ENCODE measurements around the gene STARD13.

STARD13 gene

GRCh38 chr13:33321686-33322542 is 36.4 kb upstream of the STARD13 start:
- Histone ChIP-seq H3K27me3 (ENCODE audit: control insufficient read depth, insufficient read depth, low read length) (no peaks in the 10 kb centered on the region), H3K4me1 (ENCODE audit: control insufficient read depth, low read depth, low read length) (peaks cover 4% of the 10 kb centered on the region), H3K27ac (ENCODE audit: low read length) (no peak overlapping the region), H3K9me3 (ENCODE audit: control insufficient read depth, low read depth, low read length) (no peaks in the 10 kb centered on the region), H3K36me3 (ENCODE audit: control insufficient read depth, low read depth, low read length) (no peaks in the 10 kb centered on the region), H3K4me3 (ENCODE audit: low read length) (no peak overlapping the region), H3K9ac (ENCODE audit: low read length) (no peak overlapping the region)

- Histone ChIP-seq H3K4me3 (ENCODE audit: low read length) (no peak overlapping the region), H3K27ac (ENCODE audit: low read length) (no peak overlapping the region), H3K9ac (ENCODE audit: low read length) (no peak overlapping the region), H3K4me1 (ENCODE audit: control insufficient read depth, low read depth, low read length) (peaks cover 4% of the 10 kb centered on the region), H3K9me3 (ENCODE audit: control insufficient read depth, low read depth, low read length) (no peaks in the 10 kb centered on the region), H3K36me3 (ENCODE audit: control insufficient read depth, low read depth, low read length) (no peaks in the 10 kb centered on the region), H3K27me3 (ENCODE audit: control insufficient read depth, insufficient read depth, low read length) (no peaks in the 10 kb centered on the region)
These were observed 34.3 kb upstream of the STARD13 start for GRCh38 chr13:33319859-33320258.

- Histone ChIP-seq H3K36me3 (ENCODE audit: control insufficient read depth, low read depth, low read length) (no peaks in the 10 kb centered on the region), H3K27ac (ENCODE audit: low read length) (no peak overlapping the region), H3K9me3 (ENCODE audit: control insufficient read depth, low read depth, low read length) (no peaks in the 10 kb centered on the region), H3K4me3 (ENCODE audit: low read length) (no peak overlapping the region), H3K4me1 (ENCODE audit: control insufficient read depth, low read depth, low read length) (no peaks in the 10 kb centered on the region), H3K9ac (ENCODE audit: low read length) (no peak overlapping the region), H3K27me3 (ENCODE audit: control insufficient read depth, insufficient read depth, low read length) (no peaks in the 10 kb centered on the region)
These were observed 33.2 kb upstream of the STARD13 start for GRCh38 chr13:33318744-33319143.

- Histone ChIP-seq H3K9ac (ENCODE audit: low read length) (no peak overlapping the region), H3K27ac (ENCODE audit: low read length) (no peak overlapping the region), H3K36me3 (ENCODE audit: control insufficient read depth, low read depth, low read length) (no peaks in the 10 kb centered on the region), H3K4me3 (ENCODE audit: low read length) (no peak overlapping the region), H3K4me1 (ENCODE audit: control insufficient read depth, low read depth, low read length) (no peaks in the 10 kb centered on the region), H3K27me3 (ENCODE audit: control insufficient read depth, insufficient read depth, low read length) (no peaks in the 10 kb centered on the region), H3K9me3 (ENCODE audit: control insufficient read depth, low read depth, low read length) (no peaks in the 10 kb centered on the region)
These were observed 32.5 kb upstream of the STARD13 start for GRCh38 chr13:33318037-33318436.

- no peak overlapping the region for H3K9ac ChIP-seq (ENCODE audit: low read length)
- H3K4me1 ChIP-seq (ENCODE audit: control insufficient read depth, low read depth, low read length): no peaks in the 10 kb centered on the region
- no peaks in the 10 kb centered on the region for H3K9me3 ChIP-seq (ENCODE audit: control insufficient read depth, low read depth, low read length)
These were observed 31.3 kb upstream of the STARD13 start for GRCh38 chr13:33316890-33317289.

GRCh38 chr13:33313504-33313903 is 27.9 kb upstream of the STARD13 start:
- no peak overlapping the region for H3K27ac ChIP-seq (ENCODE audit: low read length)
- no peak overlapping the region for H3K9ac ChIP-seq (ENCODE audit: low read length)
- H3K4me1 ChIP-seq (ENCODE audit: control insufficient read depth, low read depth, low read length): no peaks in the 10 kb centered on the region
- H3K36me3 ChIP-seq (ENCODE audit: control insufficient read depth, low read depth, low read length): no peaks in the 10 kb centered on the region
- H3K9me3 ChIP-seq (ENCODE audit: control insufficient read depth, low read depth, low read length): no peaks in the 10 kb centered on the region
- no peaks in the 10 kb centered on the region for H3K27me3 ChIP-seq (ENCODE audit: control insufficient read depth, insufficient read depth, low read length)
- no peak overlapping the region for H3K4me3 ChIP-seq (ENCODE audit: low read length)

More at GRCh38 chr13:33316890-33317289, 31.3 kb upstream of the STARD13 start:
- H3K27me3 ChIP-seq (ENCODE audit: control insufficient read depth, insufficient read depth, low read length): no peaks in the 10 kb centered on the region
- no peak overlapping the region for H3K27ac ChIP-seq (ENCODE audit: low read length)
- no peak overlapping the region for H3K4me3 ChIP-seq (ENCODE audit: low read length)
- H3K36me3 ChIP-seq (ENCODE audit: control insufficient read depth, low read depth, low read length): no peaks in the 10 kb centered on the region

- no peak overlapping the region for H3K27ac ChIP-seq (ENCODE audit: low read length)
- no peaks in the 10 kb centered on the region for H3K9me3 ChIP-seq (ENCODE audit: control insufficient read depth, low read depth, low read length)
- no peaks in the 10 kb centered on the region for H3K4me1 ChIP-seq (ENCODE audit: control insufficient read depth, low read depth, low read length)
- no peak overlapping the region for H3K4me3 ChIP-seq (ENCODE audit: low read length)
- H3K27me3 ChIP-seq (ENCODE audit: control insufficient read depth, insufficient read depth, low read length): no peaks in the 10 kb centered on the region
- no peak overlapping the region for H3K9ac ChIP-seq (ENCODE audit: low read length)
- H3K36me3 ChIP-seq (ENCODE audit: control insufficient read depth, low read depth, low read length): no peaks in the 10 kb centered on the region
These were observed 27.3 kb upstream of the STARD13 start for GRCh38 chr13:33312861-33313212.

GRCh38 chr13:33312150-33312860 is 26.8 kb upstream of the STARD13 start:
- Histone ChIP-seq H3K9ac (ENCODE audit: low read length) (no peak overlapping the region), H3K4me3 (ENCODE audit: low read length) (no peak overlapping the region), H3K36me3 (ENCODE audit: control insufficient read depth, low read depth, low read length) (no peaks in the 10 kb centered on the region), H3K27ac (ENCODE audit: low read length) (no peak overlapping the region), H3K9me3 (ENCODE audit: control insufficient read depth, low read depth, low read length) (no peaks in the 10 kb centered on the region), H3K27me3 (ENCODE audit: control insufficient read depth, insufficient read depth, low read length) (no peaks in the 10 kb centered on the region), H3K4me1 (ENCODE audit: control insufficient read depth, low read depth, low read length) (no peaks in the 10 kb centered on the region)

- Histone ChIP-seq H3K36me3 (ENCODE audit: control insufficient read depth, low read depth, low read length) (no peaks in the 10 kb centered on the region), H3K9me3 (ENCODE audit: control insufficient read depth, low read depth, low read length) (no peaks in the 10 kb centered on the region)
These were observed 25.5 kb upstream of the STARD13 start for GRCh38 chr13:33311040-33311439.

GRCh38 chr13:33310245-33311038 is 24.9 kb upstream of the STARD13 start:
- Histone ChIP-seq H3K4me3 (ENCODE audit: low read length) (no peak overlapping the region), H3K4me1 (ENCODE audit: control insufficient read depth, low read depth, low read length) (no peaks in the 10 kb centered on the region), H3K36me3 (ENCODE audit: control insufficient read depth, low read depth, low read length) (no peaks in the 10 kb centered on the region), H3K9ac (ENCODE audit: low read length) (no peak overlapping the region), H3K9me3 (ENCODE audit: control insufficient read depth, low read depth, low read length) (no peaks in the 10 kb centered on the region), H3K27ac (ENCODE audit: low read length) (no peak overlapping the region), H3K27me3 (ENCODE audit: control insufficient read depth, insufficient read depth, low read length) (no peaks in the 10 kb centered on the region)

More at GRCh38 chr13:33311040-33311439, 25.5 kb upstream of the STARD13 start:
- H3K27ac ChIP-seq (ENCODE audit: low read length): no peak overlapping the region
- no peak overlapping the region for H3K9ac ChIP-seq (ENCODE audit: low read length)
- H3K4me3 ChIP-seq (ENCODE audit: low read length): no peak overlapping the region
- H3K4me1 ChIP-seq (ENCODE audit: control insufficient read depth, low read depth, low read length): no peaks in the 10 kb centered on the region
- no peaks in the 10 kb centered on the region for H3K27me3 ChIP-seq (ENCODE audit: control insufficient read depth, insufficient read depth, low read length)

- Histone ChIP-seq H3K9me3 (ENCODE audit: control insufficient read depth, low read depth, low read length) (no peaks in the 10 kb centered on the region), H3K4me1 (ENCODE audit: control insufficient read depth, low read depth, low read length) (no peaks in the 10 kb centered on the region), H3K9ac (ENCODE audit: low read length) (no peak overlapping the region), H3K27ac (ENCODE audit: low read length) (no peak overlapping the region), H3K36me3 (ENCODE audit: control insufficient read depth, low read depth, low read length) (no peaks in the 10 kb centered on the region), H3K27me3 (ENCODE audit: control insufficient read depth, insufficient read depth, low read length) (no peaks in the 10 kb centered on the region), H3K4me3 (ENCODE audit: low read length) (no peak overlapping the region)
These were observed 23.3 kb upstream of the STARD13 start for GRCh38 chr13:33308863-33309262.

All from iPS-18a (cell line).